Endothelial cell of umbilical vein (primary cell): Measurements from ENCODE around the gene LINGO4. TPM values are rescaled to one million over a fixed set of nuclear protein-coding genes. Genes with fewer than 3 reads are reported as not detected.

Source experiments
- BruUV-seq: library from RNA; stranded (reverse); fragments of 400-500 nt; replicated peaks from 2 replicates; lab custom pipeline; 2021; lab: Mats Ljungman, UMichigan
- CTCF ChIA-PET: fragments of 300-600, 350-600 bp; sonication (Branson Sonifier 250); formaldehyde crosslinking; loops from one replicate; lab custom pipeline; 2021; ENCODE audit warnings: antibody characterized with exemption, inconsistent platforms; lab: Charles Lee
- POLR2A ChIA-PET: fragments of 300-600, 350-600 bp; sonication (Branson Sonifier 250); formaldehyde crosslinking; loops from one replicate; lab custom pipeline; 2021; ENCODE audit warnings: antibody characterized with exemption, inconsistent platforms; lab: Charles Lee
- DNase-seq: peaks from one replicate; pipeline ENCODE4 v3.0.0-alpha.2; 2011; ENCODE audit warnings: low read depth, low spot score
- FAIRE-seq: peaks from 2 replicates; lab custom pipeline; 2011; peaks lifted over from hg19 to GRCh38; lab: Jason Lieb, UNC
- H2AFZ ChIP-seq: 2 replicates; pipeline ENCODE4 v1.6.0; 2012; ENCODE audit warnings: low read depth, low read length, control low read depth, inconsistent platforms
- H3K27ac ChIP-seq: 2 replicates; pipeline ENCODE4 v1.5.1; 2011; ENCODE audit warnings: low read depth, mild to moderate bottlenecking, control low read depth, low read length, moderate library complexity; ENCODE audit not compliant: insufficient read depth
- H3K27me3 ChIP-seq, 2 experiments: 2 replicates each; pipeline versions ENCODE4 v1.6.0 to v1.6.1; 2011; ENCODE audit warnings: low read length in 2 of 2, mixed read lengths in 1 of 2; ENCODE audit not compliant: control insufficient read depth in 2 of 2, insufficient read depth in 2 of 2
- H3K36me3 ChIP-seq, 2 experiments: 2 replicates in 1 of 2; 3 replicates in 1 of 2; pipeline ENCODE4 v1.5.1; 2011; ENCODE audit warnings: low read length in 2 of 2, mild to moderate bottlenecking in 1 of 2, moderate library complexity in 1 of 2; ENCODE audit not compliant: control insufficient read depth in 2 of 2, insufficient read depth in 2 of 2; ENCODE audit errors: extremely low read depth in 1 of 2
- H3K4me1 ChIP-seq: 3 replicates; pipeline ENCODE4 v1.5.1; 2011; ENCODE audit warnings: mild to moderate bottlenecking, low read length; ENCODE audit not compliant: control insufficient read depth, insufficient read depth; ENCODE audit errors: extremely low read depth
- H3K4me2 ChIP-seq: 2 replicates; pipeline ENCODE4 v1.6.1; 2011; ENCODE audit warnings: low read length, control low read depth, mixed read lengths; ENCODE audit not compliant: insufficient read depth
- H3K4me3 ChIP-seq, 3 experiments: fragments of 200-600 bp in 1 of 3; sonication (generic), shearing (Covaris generic) in 1 of 3; replicated peaks in 1 of 3; 2 replicates each; pipeline ENCODE4 v1.5.1; 2011 to 2016; ENCODE audit warnings: control low read depth in 3 of 3, low read length in 3 of 3, mild to moderate bottlenecking in 2 of 3, inconsistent platforms in 1 of 3, low read depth in 1 of 3, moderate library complexity in 1 of 3; ENCODE audit not compliant: insufficient read depth in 1 of 3
- H3K79me2 ChIP-seq: 2 replicates; pipeline ENCODE4 v1.6.0; 2012; ENCODE audit warnings: low read length, inconsistent platforms; ENCODE audit not compliant: control insufficient read depth, insufficient read depth
- H3K9ac ChIP-seq: replicated peaks from 2 replicates; pipeline ENCODE3; 2011; ENCODE audit warnings: low read length, control low read depth; ENCODE audit not compliant: insufficient read depth; ENCODE audit errors: extremely low read depth
- H3K9me1 ChIP-seq: replicated peaks from 3 replicates; pipeline ENCODE4 v1.6.0; 2011; ENCODE audit warnings: mild to moderate bottlenecking, low read length; ENCODE audit not compliant: control insufficient read depth, insufficient read depth; ENCODE audit errors: extremely low read depth
- H3K9me3 ChIP-seq: replicated peaks from 2 replicates; pipeline ENCODE4 v1.5.1; 2012; ENCODE audit warnings: low read length, inconsistent platforms; ENCODE audit not compliant: control insufficient read depth, insufficient read depth
- H4K20me1 ChIP-seq: replicated peaks from 2 replicates; pipeline ENCODE3; 2011; ENCODE audit warnings: mild to moderate bottlenecking, low read length; ENCODE audit not compliant: control insufficient read depth, insufficient read depth; ENCODE audit errors: extremely low read depth
- EZH2 ChIP-seq: IDR thresholded peaks from 2 replicates; pipeline ENCODE4 v1.6.1; 2012; ENCODE audit warnings: borderline replicate concordance, low read depth, mild to moderate bottlenecking, moderate library complexity, low read length, inconsistent platforms; ENCODE audit not compliant: severe bottlenecking
- FOS ChIP-seq: IDR thresholded peaks from 2 replicates; pipeline ENCODE4 v1.6.1; 2011; ENCODE audit warnings: mild to moderate bottlenecking, low read length, moderate library complexity, borderline replicate concordance; ENCODE audit not compliant: insufficient read depth
- GATA2 ChIP-seq: IDR thresholded peaks from 2 replicates; pipeline ENCODE4 v1.7.0; 2011; ENCODE audit warnings: low read depth, mild to moderate bottlenecking, moderate library complexity, mixed read lengths, low read length; ENCODE audit not compliant: insufficient read length, insufficient read depth
- JUN ChIP-seq: IDR thresholded peaks from 2 replicates; pipeline ENCODE4 v1.6.1; 2011; ENCODE audit warnings: borderline replicate concordance, low read depth; ENCODE audit not compliant: insufficient read length, insufficient read depth
- MYC ChIP-seq: IDR thresholded peaks from one replicate; pipeline ENCODE4 v1.6.1; 2011; ENCODE audit warnings: mild to moderate bottlenecking, low read depth, low read length
- POLR2A ChIP-seq: IDR thresholded peaks from 2 replicates; pipeline ENCODE4 v1.6.1; 2012; ENCODE audit warnings: low read depth, mild to moderate bottlenecking, control low read depth, low read length
- POLR2AphosphoS5 ChIP-seq: IDR thresholded peaks from 2 replicates; pipeline ENCODE4 v1.6.1; 2012; ENCODE audit warnings: low read depth, mild to moderate bottlenecking, control low read depth, low read length, moderate library complexity; ENCODE audit not compliant: insufficient read depth
- dilution Hi-C: fragments of 300-500 bp; cut with MboI; formaldehyde crosslinking; loops from one replicate; pipeline ENCODE4 v1.15.0; 2019; ENCODE audit warnings: low sequenced_read_pairs; ENCODE audit not compliant: extremely low pct_ligation_motif_present
- intact Hi-C: fragments of 100-400 bp; cut with micrococcal nuclease; formaldehyde crosslinking; loops from one replicate; pipeline ENCODE4 v1.10.0; 2022
- polyA plus RNA-seq, 4 experiments: library from polyadenylated mRNA; depleted of rRNA in 3 of 4; stranded (reverse) in 3 of 4; unstranded in 1 of 4; fragments of >200 nt; gene quantifications; 2 replicates each; pipeline versions ENCODE4 v1.2.1 to v1.2.3, GENCODE V29; 2011 to 2012; ENCODE audit warnings: missing spikeins in 1 of 4
- total RNA-seq: library from RNA; stranded (reverse); gene quantifications from 2 replicates; pipeline ENCODE4 v1.2.3, GENCODE V29; 2021
- TF ChIP-seq, protein P1 (sequence below), 2 donors: IDR thresholded peaks; 1 replicate in 1 of 2; 2 replicates in 1 of 2; pipeline ENCODE4 v1.5.1; 2011; ENCODE audit warnings: low read length in 2 of 2, mild to moderate bottlenecking in 2 of 2, moderate library complexity in 2 of 2, control low read depth in 1 of 2, inconsistent platforms in 1 of 2, low read depth in 1 of 2; ENCODE audit not compliant: insufficient read depth in 1 of 2; ENCODE audit errors: extremely low read depth in 1 of 2
- TF ChIP-seq, protein P2 (sequence below): IDR thresholded peaks from 2 replicates; pipeline ENCODE4 v1.6.1; 2011; ENCODE audit not compliant: insufficient read depth, insufficient read length

Gene LINGO4
- total and polyA plus RNA-seq, 2 donors (not counting 3 experiments of a cell fraction or from before 2014, with no cell fraction given) = not detected

DNA sequence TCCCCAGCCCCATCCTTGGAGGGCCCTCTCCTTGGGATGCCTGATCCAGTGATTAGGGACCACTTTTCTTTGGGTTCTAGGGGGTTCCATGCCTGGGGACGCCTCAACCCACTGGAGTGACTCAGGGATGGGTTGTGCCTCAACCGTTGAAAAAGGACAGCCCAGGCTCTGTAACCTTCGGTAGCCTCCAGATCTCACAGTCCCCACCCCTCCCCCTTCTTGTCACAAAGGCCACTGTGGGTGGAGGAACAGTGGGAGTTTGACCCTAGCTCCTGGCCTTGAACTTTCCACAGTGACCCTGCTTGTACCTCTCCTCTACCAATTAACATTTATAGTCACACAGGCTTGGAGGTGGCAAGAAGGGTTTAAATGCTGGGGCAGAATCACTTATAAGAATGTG lies 29.0 kb upstream of the LINGO4 start:
- no peak overlapping the region for H3K27ac ChIP-seq
- H3K79me2 ChIP-seq = no peaks in the 10 kb centered on the region
- H3K4me1 ChIP-seq = peaks cover 10% of the 10 kb centered on the region
- intact Hi-C loops = no loop called here
- CTCF ChIA-PET = interaction anchor here (0.8 to 1.2 kb wide), 4 partner anchors 48 to 241 kb away, joined by 3 to 6 read pairs (median 3); no protein-coding TSS in a partner anchor
- H4K20me1 ChIP-seq = no peaks in the 10 kb centered on the region
- H3K9me1 ChIP-seq = no peaks in the 10 kb centered on the region
- H3K4me2 ChIP-seq = no peak overlapping the region
- H3K4me3 ChIP-seq = no peak overlapping the region
- no peaks in the 10 kb centered on the region for H3K36me3 ChIP-seq
- H3K9me3 ChIP-seq = no peaks in the 10 kb centered on the region
- DNase-seq (no peak), FAIRE-seq (no peak)
- no TSS peak for BruUV-seq
- peaks cover 5 to 7% of the 10 kb centered on the region in 2 experiments for H3K27me3 ChIP-seq
- H2AFZ ChIP-seq = no peak overlapping the region
- POLR2A ChIA-PET = no interaction called here
- dilution Hi-C loops = no loop called here
- TF ChIP-seq MYC (no peak), FOS (no peak), POLR2A (no peak), EZH2 (no peak), GATA2 (no peak), JUN (no peak), POLR2AphosphoS5 (no peak)
- TF ChIP-seq, protein P1, sequence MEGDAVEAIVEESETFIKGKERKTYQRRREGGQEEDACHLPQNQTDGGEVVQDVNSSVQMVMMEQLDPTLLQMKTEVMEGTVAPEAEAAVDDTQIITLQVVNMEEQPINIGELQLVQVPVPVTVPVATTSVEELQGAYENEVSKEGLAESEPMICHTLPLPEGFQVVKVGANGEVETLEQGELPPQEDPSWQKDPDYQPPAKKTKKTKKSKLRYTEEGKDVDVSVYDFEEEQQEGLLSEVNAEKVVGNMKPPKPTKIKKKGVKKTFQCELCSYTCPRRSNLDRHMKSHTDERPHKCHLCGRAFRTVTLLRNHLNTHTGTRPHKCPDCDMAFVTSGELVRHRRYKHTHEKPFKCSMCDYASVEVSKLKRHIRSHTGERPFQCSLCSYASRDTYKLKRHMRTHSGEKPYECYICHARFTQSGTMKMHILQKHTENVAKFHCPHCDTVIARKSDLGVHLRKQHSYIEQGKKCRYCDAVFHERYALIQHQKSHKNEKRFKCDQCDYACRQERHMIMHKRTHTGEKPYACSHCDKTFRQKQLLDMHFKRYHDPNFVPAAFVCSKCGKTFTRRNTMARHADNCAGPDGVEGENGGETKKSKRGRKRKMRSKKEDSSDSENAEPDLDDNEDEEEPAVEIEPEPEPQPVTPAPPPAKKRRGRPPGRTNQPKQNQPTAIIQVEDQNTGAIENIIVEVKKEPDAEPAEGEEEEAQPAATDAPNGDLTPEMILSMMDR (IDR thresholded peaks at IDR 0.05; ENCODE audit: extremely low read depth in 1 of 2, insufficient read depth in 1 of 2, low read depth in 1 of 2, low read length in 2 of 2) = no peak
- TF ChIP-seq, protein P2, sequence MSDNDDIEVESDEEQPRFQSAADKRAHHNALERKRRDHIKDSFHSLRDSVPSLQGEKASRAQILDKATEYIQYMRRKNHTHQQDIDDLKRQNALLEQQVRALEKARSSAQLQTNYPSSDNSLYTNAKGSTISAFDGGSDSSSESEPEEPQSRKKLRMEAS = no peak
- no peak overlapping the region for H3K9ac ChIP-seq
